Esophagus muscularis mucosa (tissue), 4 donors: ENCODE measurements around the gene PLB1.

ENCODE experiments used
- CTCF ChIP-seq, 3 experiments: fragments of 200-600 bp in 2 of 3; fragments of 450-650 bp in 1 of 3; sonication (generic) in 2 of 3; IDR thresholded peaks; one replicate each; pipeline ENCODE4 v1.5.1; 2017 to 2019; ENCODE audit warnings: antibody characterized with exemption in 3 of 3, mild to moderate bottlenecking in 2 of 3, moderate library complexity in 1 of 3
- EP300 ChIP-seq: sonication (generic); formaldehyde crosslinking; IDR thresholded peaks from one replicate; pipeline ENCODE4 v1.6.1; 2017; ENCODE audit warnings: antibody characterized with exemption
- POLR2A ChIP-seq: fragments of 450-650 bp; IDR thresholded peaks from one replicate; pipeline ENCODE4 v1.6.1; 2017; ENCODE audit warnings: antibody characterized with exemption, moderate library complexity, mild to moderate bottlenecking, low read depth
- POLR2AphosphoS5 ChIP-seq, 2 donors: sonication (generic); formaldehyde crosslinking; IDR thresholded peaks; one replicate each; pipeline ENCODE4 v1.6.1; 2017; ENCODE audit warnings: antibody characterized with exemption in 2 of 2

- TF ChIP-seq CTCF (IDR thresholded peaks at IDR 0.05) (no peak), POLR2A (no peak), POLR2AphosphoS5 (IDR thresholded peaks at IDR 0.05) (no peak), EP300 (no peak)
Measured at GRCh38 chr2:28530782-28531181, 34.9 kb downstream of the PLB1 start.
